PC-9 (cell line): Measurements from ENCODE around the gene RBCK1. TPM values are rescaled to one million over a fixed set of nuclear protein-coding genes. Genes with fewer than 3 reads are reported as not detected.
"Not testable (repeated sequence)": the region's sequence is repeated elsewhere in the genome, so short reads cannot be mapped to it uniquely, and the experiment has no call there.

Experiments used
- BruUV-seq: library from RNA; stranded (reverse); fragments of 400-500 nt; replicated peaks from 2 replicates; lab custom pipeline; 2021; lab: Mats Ljungman, UMichigan
- CTCF ChIA-PET: fragments of 300-600 bp; sonication (Branson Sonifier 250); formaldehyde crosslinking; loops from one replicate; lab custom pipeline; 2022; ENCODE audit warnings: antibody characterized with exemption; lab: Charles Lee
- POLR2A ChIA-PET: fragments of 300-600 bp; sonication (Branson Sonifier 250); formaldehyde crosslinking; loops from one replicate; lab custom pipeline; 2022; ENCODE audit warnings: antibody characterized with exemption; ENCODE audit not compliant: unreplicated experiment; lab: Charles Lee
- DNase-seq, 2 experiments: peaks; one replicate each; pipeline versions ENCODE4 v3.0.0 to v3.0.0-alpha.2; 2015 to 2022; ENCODE audit warnings: mixed read lengths in 1 of 2
- H2AFZ ChIP-seq: fragments of 200-600 bp; sonication (generic); 2 replicates; pipeline ENCODE4 v1.8.1; 2017; ENCODE audit warnings: antibody characterized with exemption
- H3F3A ChIP-seq: fragments of 200-600 bp; sonication (generic); 2 replicates; pipeline ENCODE4 v1.8.1; 2017; ENCODE audit warnings: antibody characterized with exemption, mild to moderate bottlenecking, low read depth; ENCODE audit not compliant: insufficient read depth
- H3K27ac ChIP-seq: fragments of 200-600 bp; sonication (generic); 2 replicates; pipeline ENCODE4 v1.6.1; 2016; ENCODE audit warnings: mixed run types
- H3K27me3 ChIP-seq: fragments of 200-600 bp; sonication (generic); 2 replicates; pipeline ENCODE4 v1.6.1; 2016; ENCODE audit warnings: low read depth, mixed run types; ENCODE audit not compliant: insufficient read depth
- H3K36me3 ChIP-seq: fragments of 200-600 bp; sonication (generic); 2 replicates; pipeline ENCODE4 v1.6.1; 2016; ENCODE audit warnings: low read depth, mixed run types
- H3K4me1 ChIP-seq: fragments of 200-600 bp; sonication (generic); replicated peaks from 2 replicates; pipeline ENCODE4 v1.6.1; 2016; ENCODE audit warnings: mixed run types; ENCODE audit not compliant: insufficient read depth
- H3K4me2 ChIP-seq: fragments of 200-600 bp; sonication (generic); 2 replicates; pipeline ENCODE4 v1.6.1; 2017; ENCODE audit warnings: mixed run types
- H3K4me3 ChIP-seq: fragments of 200-600 bp; sonication (generic); 2 replicates; pipeline ENCODE4 v1.6.1; 2016; ENCODE audit warnings: mixed run types
- H3K79me2 ChIP-seq: fragments of 200-600 bp; sonication (generic); 2 replicates; pipeline ENCODE4 v1.6.1; 2017; ENCODE audit warnings: low read depth, mixed run types
- H3K9me2 ChIP-seq: fragments of 200-600 bp; sonication (generic); 2 replicates; pipeline ENCODE4 v1.8.1; 2017; ENCODE audit warnings: mild to moderate bottlenecking; ENCODE audit not compliant: insufficient read depth
- H3K9me3 ChIP-seq: fragments of 200-600 bp; sonication (generic); 2 replicates; pipeline ENCODE4 v1.8.1; 2016; ENCODE audit warnings: low read depth; ENCODE audit not compliant: insufficient read depth
- H4K20me1 ChIP-seq: fragments of 200-600 bp; sonication (generic); 2 replicates; pipeline ENCODE4 v1.8.1; 2017; ENCODE audit not compliant: insufficient read depth
- CTCF ChIP-seq: fragments of 200-600 bp; sonication (generic); conservative IDR thresholded peaks from 2 replicates; pipeline ENCODE4 v1.6.1; 2017; ENCODE audit warnings: mixed run types, antibody characterized with exemption, mild to moderate bottlenecking, moderate library complexity
- EZH2 ChIP-seq: fragments of 200-600 bp; sonication (generic); IDR thresholded peaks from 2 replicates; pipeline ENCODE4 v1.8.0; 2017; ENCODE audit warnings: antibody characterized with exemption, low read depth
- intact Hi-C: fragments of 100-400 bp; cut with micrococcal nuclease; formaldehyde crosslinking; loops from one replicate; pipeline ENCODE4 v1.10.0; 2022; ENCODE audit not compliant: unreplicated experiment
- total RNA-seq: library from RNA; stranded (reverse); gene quantifications from 2 replicates; pipeline ENCODE4 v1.2.3, GENCODE V29; 2021

Gene RBCK1
- total RNA-seq, 1 experiment from 2014 or later, result 176 TPM

GRCh38 chr20:385448-385847 lies 22.7 kb upstream of the RBCK1 start:
- Histone ChIP-seq H2AFZ (no peak overlapping the region), H3K4me3 (no peak overlapping the region), H3K36me3 (peaks cover 83% of the 10 kb centered on the region), H4K20me1 (peaks cover 79% of the 10 kb centered on the region), H3K9me2 (no peaks in the 10 kb centered on the region), H3F3A (peaks cover 75% of the 10 kb centered on the region), H3K4me2 (no peak overlapping the region), H3K79me2 (peaks cover 90% of the 10 kb centered on the region), H3K27me3 (no peaks in the 10 kb centered on the region), H3K9me3 (no peaks in the 10 kb centered on the region), H3K4me1 (peaks cover 27% of the 10 kb centered on the region), H3K27ac (peak overlapping the region; percentile 7; the same call in 1 of the 2 replicates)
- CTCF ChIA-PET, result no interaction called here
- BruUV-seq, result no TSS peak
- intact Hi-C loops, result no loop called here
- no peak for DNase-seq
- TF ChIP-seq CTCF, result no peak
- TF ChIP-seq EZH2, result no peak
- POLR2A ChIA-PET, result interaction anchor here (0.7 kb wide), 2 partner anchors 24 to 76 kb away, joined by 3 to 7 read pairs; no protein-coding TSS in a partner anchor

- H3K4me3 ChIP-seq, BruUV-seq, H2AFZ ChIP-seq, intact Hi-C loops, H3K4me2 ChIP-seq, DNase-seq, POLR2A ChIA-PET, H3K9me3 ChIP-seq, H3K9me2 ChIP-seq, H3K27ac ChIP-seq, H3K27me3 ChIP-seq: not testable (repeated sequence)
- peaks cover 27% of the 10 kb centered on the region for H3K4me1 ChIP-seq
- peaks cover 89% of the 10 kb centered on the region for H4K20me1 ChIP-seq
- peaks cover 93% of the 10 kb centered on the region for H3K36me3 ChIP-seq
- CTCF ChIA-PET, result interaction anchor here (0.6 to 0.8 kb wide), 2 partner anchors 14 to 567 kb away, joined by 10 to 14 read pairs; no protein-coding TSS in a partner anchor
- H3F3A ChIP-seq, result peaks cover 81% of the 10 kb centered on the region
- peaks cover 96% of the 10 kb centered on the region for H3K79me2 ChIP-seq
Observed at GRCh38 chr20:386634-387033, 21.5 kb upstream of the RBCK1 start.

- Histone ChIP-seq H3K9me3 (no peaks in the 10 kb centered on the region), H3K4me3 (no peak overlapping the region), H3F3A (peaks cover 84% of the 10 kb centered on the region), H2AFZ (no peak overlapping the region), H4K20me1 (peaks cover 93% of the 10 kb centered on the region), H3K27ac (no peak overlapping the region), H3K79me2 (peaks cover 97% of the 10 kb centered on the region), H3K36me3 (peaks cover 97% of the 10 kb centered on the region), H3K27me3 (no peaks in the 10 kb centered on the region), H3K4me1 (peaks cover 25% of the 10 kb centered on the region), H3K9me2 (no peaks in the 10 kb centered on the region), H3K4me2 (no peak overlapping the region)
- no peak for DNase-seq
- intact Hi-C loops, result no loop called here
- ChIA-PET CTCF (interaction anchor here (0.6 kb wide), 1 partner anchor 566 kb away, joined by 10 read pairs; no protein-coding TSS in a partner anchor), POLR2A (no interaction called here)
- BruUV-seq, result no TSS peak
- no peak for TF ChIP-seq EZH2
- TF ChIP-seq CTCF, result no peak
Observed at GRCh38 chr20:387520-387919, 20.6 kb upstream of the RBCK1 start.
